Breast epithelium (tissue), 4 donors: ENCODE results near the gene KYAT1. TPM values are rescaled to one million over a fixed set of nuclear protein-coding genes. Genes with fewer than 3 reads are reported as not detected.

ENCODE experiments used
- DNase-seq, 2 donors: peaks; one replicate each; pipeline ENCODE4 v3.0.0-alpha.2; 2019; ENCODE audit warnings: low spot score in 2 of 2
- H3K27ac ChIP-seq, 2 donors: fragments of 200-600 bp; sonication (generic) in 1 of 2; one replicate each; pipeline ENCODE4 v1.5.1; 2016 to 2019; ENCODE audit warnings: mild to moderate bottlenecking in 1 of 2
- H3K27me3 ChIP-seq, 2 donors: fragments of 200-600 bp; sonication (generic) in 1 of 2; one replicate each; pipeline versions ENCODE4 v1.5.1 to v1.6.0; 2017 to 2019; ENCODE audit warnings: control low read depth in 1 of 2, mild to moderate bottlenecking in 1 of 2
- H3K36me3 ChIP-seq: fragments of 200-600 bp; one replicate; pipeline ENCODE4 v1.5.1; 2019
- H3K4me1 ChIP-seq, 2 donors: fragments of 200-600 bp; sonication (generic); one replicate each; pipeline ENCODE4 v1.5.1; 2016 to 2019; ENCODE audit warnings: control low read depth in 1 of 2
- H3K4me3 ChIP-seq, 3 donors: fragments of 200-600 bp; sonication (generic); 1 replicate in 2 of 3; 2 replicates in 1 of 3; pipeline ENCODE4 v1.5.1; 2016 to 2019; ENCODE audit warnings: mild to moderate bottlenecking in 3 of 3, moderate library complexity in 2 of 3
- H3K9me3 ChIP-seq, 2 donors: fragments of 200-600 bp; sonication (generic) in 1 of 2; one replicate each; pipeline ENCODE4 v1.5.1; 2016 to 2019; ENCODE audit warnings: control low read depth in 1 of 2
- POLR2A ChIP-seq: fragments of 450-650 bp; IDR thresholded peaks from one replicate; pipeline ENCODE4 v1.6.1; 2016; ENCODE audit warnings: antibody characterized with exemption, mild to moderate bottlenecking, moderate library complexity
- POLR2AphosphoS5 ChIP-seq, 3 donors: sonication (generic); formaldehyde crosslinking; IDR thresholded peaks; one replicate each; pipeline ENCODE4 v1.6.1; 2017; ENCODE audit warnings: antibody characterized with exemption in 3 of 3
- intact Hi-C: fragments of 100-400 bp; cut with DNase I; formaldehyde crosslinking; loops from one replicate; pipeline ENCODE4 v1.15.1; 2023; ENCODE audit warnings: low total_unique reads
- total RNA-seq, 3 donors: library from RNA; depleted of rRNA; stranded (reverse); fragments of >200 nt; gene quantifications; one replicate each; pipeline ENCODE4 v1.1.0, GENCODE V29; 2016
- TF ChIP-seq, protein P1 (sequence below), 3 donors: fragments of 450-650 bp; IDR thresholded peaks; one replicate each; pipeline ENCODE4 v1.5.1; 2016 to 2017; ENCODE audit warnings: antibody characterized with exemption in 3 of 3, mild to moderate bottlenecking in 3 of 3, moderate library complexity in 3 of 3

KYAT1 gene
- total RNA-seq, 3 donors from 2014 or later, result 3.0 to 7.6 (median 7.2) TPM

DNA sequence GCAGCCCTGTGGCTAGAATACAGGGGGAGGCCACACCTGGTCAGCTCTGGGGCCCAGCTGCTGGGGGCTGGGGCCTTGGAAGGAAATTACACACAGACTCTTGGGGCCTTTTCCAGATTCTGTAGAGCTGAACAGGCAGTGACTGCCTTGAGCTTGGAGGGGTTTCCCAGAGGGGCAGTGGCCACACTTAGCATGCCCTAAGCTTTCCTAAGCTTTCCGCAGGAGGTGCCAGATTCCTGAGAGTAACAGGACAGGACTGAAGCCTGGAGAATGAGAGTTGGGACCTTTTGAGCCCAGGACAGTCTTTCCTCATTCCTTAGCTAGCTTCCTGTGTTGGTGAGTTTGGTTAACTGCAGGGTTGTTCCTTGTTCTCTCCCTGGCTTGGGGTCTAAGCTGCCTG is 93.3 kb downstream of the KYAT1 start:
- H3K4me1 ChIP-seq, result peaks cover 0 to 5% of the 10 kb centered on the region in 2 donors
- H3K27ac ChIP-seq, result no peak overlapping the region
- H3K27me3 ChIP-seq, result no peaks in the 10 kb centered on the region
- no peaks in the 10 kb centered on the region for H3K36me3 ChIP-seq
- peak overlapping the region in 2 of 3 donors; percentile 78 to 98 for H3K4me3 ChIP-seq
- H3K9me3 ChIP-seq, result no peaks in the 10 kb centered on the region
- TF ChIP-seq POLR2AphosphoS5 (IDR thresholded peaks at IDR 0.05) (no peak), POLR2A (no peak)
- TF ChIP-seq, protein P1, sequence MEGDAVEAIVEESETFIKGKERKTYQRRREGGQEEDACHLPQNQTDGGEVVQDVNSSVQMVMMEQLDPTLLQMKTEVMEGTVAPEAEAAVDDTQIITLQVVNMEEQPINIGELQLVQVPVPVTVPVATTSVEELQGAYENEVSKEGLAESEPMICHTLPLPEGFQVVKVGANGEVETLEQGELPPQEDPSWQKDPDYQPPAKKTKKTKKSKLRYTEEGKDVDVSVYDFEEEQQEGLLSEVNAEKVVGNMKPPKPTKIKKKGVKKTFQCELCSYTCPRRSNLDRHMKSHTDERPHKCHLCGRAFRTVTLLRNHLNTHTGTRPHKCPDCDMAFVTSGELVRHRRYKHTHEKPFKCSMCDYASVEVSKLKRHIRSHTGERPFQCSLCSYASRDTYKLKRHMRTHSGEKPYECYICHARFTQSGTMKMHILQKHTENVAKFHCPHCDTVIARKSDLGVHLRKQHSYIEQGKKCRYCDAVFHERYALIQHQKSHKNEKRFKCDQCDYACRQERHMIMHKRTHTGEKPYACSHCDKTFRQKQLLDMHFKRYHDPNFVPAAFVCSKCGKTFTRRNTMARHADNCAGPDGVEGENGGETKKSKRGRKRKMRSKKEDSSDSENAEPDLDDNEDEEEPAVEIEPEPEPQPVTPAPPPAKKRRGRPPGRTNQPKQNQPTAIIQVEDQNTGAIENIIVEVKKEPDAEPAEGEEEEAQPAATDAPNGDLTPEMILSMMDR (IDR thresholded peaks at IDR 0.05), result no peak
- intact Hi-C loops, result no loop called here
- DNase-seq, result no peak

DNA sequence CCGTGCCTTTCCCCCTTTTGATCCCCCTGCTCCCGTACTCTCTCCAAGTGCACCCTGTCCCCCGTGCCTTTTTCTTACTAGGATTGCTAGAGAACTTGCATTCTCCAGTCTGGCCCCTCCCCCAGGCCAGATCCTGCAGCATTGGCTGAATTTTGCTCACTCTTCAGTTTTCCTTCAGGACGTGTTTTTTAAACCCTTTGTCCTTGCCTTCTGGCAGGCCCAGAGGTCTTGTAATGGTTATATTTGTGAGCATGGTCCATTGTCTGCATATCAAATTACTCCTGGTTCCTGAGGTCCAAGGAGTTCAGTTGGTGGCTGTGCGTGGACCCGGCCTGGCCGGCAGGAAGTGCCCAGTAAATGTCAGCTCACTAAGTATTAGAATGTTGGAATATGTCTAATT is 94.1 kb downstream of the KYAT1 start:
- Histone ChIP-seq H3K4me3 (peak overlapping the region; percentile 78 to 99 (median 98)), H3K27ac (peak overlapping the region; percentile 88 to 90), H3K4me1 (peaks cover 0 to 5% of the 10 kb centered on the region in 2 donors), H3K27me3 (no peaks in the 10 kb centered on the region), H3K9me3 (no peaks in the 10 kb centered on the region), H3K36me3 (no peaks in the 10 kb centered on the region)
- TF ChIP-seq POLR2AphosphoS5 (IDR thresholded peaks at IDR 0.05) (no peak), POLR2A (no peak)
- TF ChIP-seq, protein P1 (IDR thresholded peaks at IDR 0.05), result no peak
- DNase-seq, result no peak
- intact Hi-C loops, result no loop called here

DNA sequence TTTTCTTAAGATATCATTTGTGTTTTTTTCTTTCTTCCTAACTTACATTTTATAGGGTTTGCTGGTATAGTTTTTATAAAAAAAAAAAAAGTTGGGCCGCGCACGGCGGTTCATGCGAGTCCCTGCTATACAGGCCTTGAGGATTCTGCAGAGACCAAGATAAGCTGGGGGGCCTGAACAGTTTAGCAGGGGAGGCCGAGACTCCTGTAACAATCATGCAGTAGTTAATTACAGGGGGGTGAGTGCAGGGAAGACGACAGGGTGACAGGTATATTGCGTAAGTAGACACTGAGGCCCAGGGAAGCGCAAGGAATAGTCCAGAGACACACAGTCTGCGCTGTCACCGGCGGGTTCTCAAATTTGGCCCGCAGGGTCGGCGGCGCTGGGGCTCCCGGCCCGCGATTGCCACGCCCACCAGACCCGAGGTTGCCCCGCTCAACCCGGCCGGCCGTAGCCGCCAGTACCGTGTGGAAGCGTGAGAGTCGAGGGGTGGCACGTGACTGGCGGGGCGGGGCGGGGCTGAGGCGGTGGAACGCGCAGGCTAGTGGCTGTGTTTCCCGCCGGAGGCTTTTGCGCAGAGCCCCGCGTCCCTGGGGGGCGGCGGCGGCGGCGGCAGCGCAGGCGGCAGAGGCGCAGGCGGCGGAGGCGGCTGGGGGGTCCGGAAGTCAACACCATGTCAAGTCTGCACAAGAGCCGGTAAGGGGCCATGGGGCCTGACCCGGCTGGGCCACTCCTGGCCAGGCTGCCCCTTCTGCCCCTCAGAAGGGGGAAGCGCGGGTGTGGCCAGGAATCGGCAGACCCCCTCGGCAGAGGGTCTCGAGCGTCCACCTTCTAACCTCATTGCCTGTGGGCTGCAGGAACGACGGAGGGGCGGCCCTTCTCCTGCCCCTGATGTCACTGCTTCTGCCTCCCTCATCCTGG is 94.8 kb downstream of the KYAT1 start, which contains the start of gene TBC1D13:
Gene TBC1D13, plus strand, starts transcription at position 573 of the 921 bp plus-strand sequence. Its CDS starts 101 bp downstream, at position 674.
- intact Hi-C loops, result no loop called here
- no peaks in the 10 kb centered on the region for H3K27me3 ChIP-seq
- peaks cover 0 to 5% of the 10 kb centered on the region in 2 donors for H3K4me1 ChIP-seq
- H3K36me3 ChIP-seq, result no peaks in the 10 kb centered on the region
- peak; percentile 81 to 90 for DNase-seq
- H3K4me3 ChIP-seq, result peak within 1 kb of the TSS; percentile 78 to 99 (median 98)
- H3K9me3 ChIP-seq, result no peaks in the 10 kb centered on the region
- peak within 1 kb of the TSS; percentile 88 to 90 for H3K27ac ChIP-seq
- TF ChIP-seq POLR2A (peak; percentile 35), POLR2AphosphoS5 (IDR thresholded peaks at IDR 0.05) (peak; percentile 71 to 86 (median 77))
- TF ChIP-seq, protein P1 (IDR thresholded peaks at IDR 0.05), result no peak

DNA sequence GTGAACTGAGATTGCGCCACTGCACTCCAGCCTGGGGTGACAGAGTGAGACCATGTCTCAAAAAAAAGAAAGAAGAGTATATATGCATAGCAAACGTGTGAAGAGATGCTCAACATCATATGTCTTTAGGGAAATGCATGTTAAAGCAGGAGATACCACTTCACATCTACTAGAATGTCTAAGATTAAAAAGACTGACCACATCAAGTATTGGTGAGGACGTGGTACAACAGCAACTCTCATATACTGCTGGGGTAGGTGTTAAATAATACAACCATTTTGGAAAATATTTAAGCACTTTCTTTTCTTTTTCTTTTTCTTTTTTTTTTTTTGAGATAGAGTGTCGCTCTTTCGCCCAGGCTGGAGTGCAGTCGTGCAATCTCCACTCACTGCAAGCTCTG is 96.3 kb downstream of the KYAT1 start:
- no peak overlapping the region for H3K27ac ChIP-seq
- TF ChIP-seq POLR2A (no peak), POLR2AphosphoS5 (IDR thresholded peaks at IDR 0.05) (no peak)
- TF ChIP-seq, protein P1 (IDR thresholded peaks at IDR 0.05), result no peak
- H3K27me3 ChIP-seq, result no peaks in the 10 kb centered on the region
- peaks cover 0 to 5% of the 10 kb centered on the region in 2 donors for H3K4me1 ChIP-seq
- H3K4me3 ChIP-seq, result no peak overlapping the region
- DNase-seq, result no peak
- no peaks in the 10 kb centered on the region for H3K36me3 ChIP-seq
- intact Hi-C loops, result no loop called here
- H3K9me3 ChIP-seq, result no peaks in the 10 kb centered on the region

Other genes starting within 250 kb of the KYAT1 start
- 10 to 100 TPM; 23.7 to 67.0 (median 54.1) TPM for gene DYNC2I2, start 225.1 kb downstream of the KYAT1 start, total RNA-seq
- gene SET, start 192.7 kb downstream of the KYAT1 start, total RNA-seq, result 100 to 1,000 TPM; 142 to 168 (median 158) TPM
- 1 to 10 TPM; 2.6 to 8.5 (median 7.0) TPM for gene PKN3, start 179.4 kb downstream of the KYAT1 start, total RNA-seq
- 10 to 100 TPM; 15.7 to 33.7 (median 30.2) TPM for gene ZDHHC12, start 157.8 kb downstream of the KYAT1 start, total RNA-seq
- gene ZER1, start 110.0 kb downstream of the KYAT1 start, total RNA-seq, result 10 to 100 TPM; 31.2 to 42.9 (median 34.1) TPM
- 10 to 100 TPM; 14.4 to 20.0 (median 16.2) TPM for gene TBC1D13, start 94.7 kb downstream of the KYAT1 start, total RNA-seq
- gene ENDOG, start 63.5 kb downstream of the KYAT1 start, total RNA-seq, result 10 to 100 TPM; 25.6 to 39.7 (median 25.8) TPM
- 10 to 100 TPM; 23.0 to 40.0 (median 31.5) TPM for gene SPOUT1, start 52.2 kb downstream of the KYAT1 start, total RNA-seq
- 10 to 100 TPM; 26.1 to 52.7 (median 40.6) TPM for gene LRRC8A, start 183 bp upstream of the KYAT1 start, total RNA-seq
- gene PHYHD1, start 39.0 kb upstream of the KYAT1 start, total RNA-seq, result 10 to 100 TPM; 24.3 to 67.0 (median 44.8) TPM
- 10 to 100 TPM; 11.1 to 16.2 (median 14.3) TPM for gene DOLK, start 65.7 kb upstream of the KYAT1 start, total RNA-seq
- gene NUP188, start 65.7 kb upstream of the KYAT1 start, total RNA-seq, result 10 to 100 TPM; 32.3 to 49.5 (median 36.0) TPM
- 100 to 1,000 TPM in 2 of 3 donors, 10 to 100 TPM in 1; 59.2 to 227 (median 150) TPM for gene SH3GLB2, start 146.4 kb upstream of the KYAT1 start, total RNA-seq
- 10 to 100 TPM; 25.3 to 28.8 (median 27.9) TPM for gene MIGA2, start 154.7 kb upstream of the KYAT1 start, total RNA-seq
- 1 to 10 TPM; 5.6 to 9.2 (median 8.6) TPM for gene DOLPP1, start 199.2 kb upstream of the KYAT1 start, total RNA-seq
- gene CRAT, start 228.8 kb upstream of the KYAT1 start, total RNA-seq, result 10 to 100 TPM; 18.7 to 74.7 (median 35.7) TPM
- gene PTPA, start 229.5 kb upstream of the KYAT1 start, total RNA-seq, result 10 to 100 TPM; 34.2 to 83.4 (median 71.1) TPM